HG02884 (cell line): Measurements from ENCODE around the gene RPS28.

Source experiments
- ATAC-seq: cut with Tn5 transposase; IDR thresholded peaks from one replicate; pipeline ENCODE4 v1.9.1; 2021; ENCODE audit warnings: mild to moderate bottlenecking, moderate library complexity; ENCODE audit not compliant: unreplicated experiment

Gene RPS28

GRCh38 chr19:8370176-8371010 lies 49.1 kb downstream of the RPS28 start:
- ATAC-seq: no peak

GRCh38 chr19:8371011-8371804 lies 49.9 kb downstream of the RPS28 start:
- ATAC-seq: no peak
